Right ventricle myocardium superior (tissue), 1 donor: Measurements from ENCODE around the gene FAM120B. TPM values are rescaled to one million over a fixed set of nuclear protein-coding genes. Genes with fewer than 3 reads are reported as not detected.
"Not testable (repeated sequence)": the region's sequence is repeated elsewhere in the genome, so short reads cannot be mapped to it uniquely, and the experiment has no call there.

Experiments used
- ATAC-seq: fragments of 200-7000 bp; cut with Tn5 transposase; one replicate; pipeline ENCODE4 v1.9.1; 2020; ENCODE audit warnings: mild to moderate bottlenecking; ENCODE audit not compliant: poor library complexity
- DNase-seq: peaks from one replicate; pipeline ENCODE4 v3.0.0-alpha.2; 2020
- intact Hi-C: fragments of 100-400 bp; cut with DNase I; formaldehyde crosslinking; loops from one replicate; pipeline ENCODE4 v1.11.2; 2022
- long read RNA-seq: library from polyadenylated mRNA; unstranded; transcript quantifications from one replicate; pipeline ENCODE4 v2.0.0, GENCODE V29; 2021
- total RNA-seq: library from RNA; stranded (reverse); fragmentation: NEBNext Ultra II Directional; extraction: Animal tissue kit (Norgen Biotek cat#: 25700); gene quantifications from one replicate; pipeline ENCODE4 v1.2.1, GENCODE V29; 2021
- donor health status: DM: no; HTN: yes; CAD: no; lungs with severe emphysema.

Gene FAM120B, protein sequence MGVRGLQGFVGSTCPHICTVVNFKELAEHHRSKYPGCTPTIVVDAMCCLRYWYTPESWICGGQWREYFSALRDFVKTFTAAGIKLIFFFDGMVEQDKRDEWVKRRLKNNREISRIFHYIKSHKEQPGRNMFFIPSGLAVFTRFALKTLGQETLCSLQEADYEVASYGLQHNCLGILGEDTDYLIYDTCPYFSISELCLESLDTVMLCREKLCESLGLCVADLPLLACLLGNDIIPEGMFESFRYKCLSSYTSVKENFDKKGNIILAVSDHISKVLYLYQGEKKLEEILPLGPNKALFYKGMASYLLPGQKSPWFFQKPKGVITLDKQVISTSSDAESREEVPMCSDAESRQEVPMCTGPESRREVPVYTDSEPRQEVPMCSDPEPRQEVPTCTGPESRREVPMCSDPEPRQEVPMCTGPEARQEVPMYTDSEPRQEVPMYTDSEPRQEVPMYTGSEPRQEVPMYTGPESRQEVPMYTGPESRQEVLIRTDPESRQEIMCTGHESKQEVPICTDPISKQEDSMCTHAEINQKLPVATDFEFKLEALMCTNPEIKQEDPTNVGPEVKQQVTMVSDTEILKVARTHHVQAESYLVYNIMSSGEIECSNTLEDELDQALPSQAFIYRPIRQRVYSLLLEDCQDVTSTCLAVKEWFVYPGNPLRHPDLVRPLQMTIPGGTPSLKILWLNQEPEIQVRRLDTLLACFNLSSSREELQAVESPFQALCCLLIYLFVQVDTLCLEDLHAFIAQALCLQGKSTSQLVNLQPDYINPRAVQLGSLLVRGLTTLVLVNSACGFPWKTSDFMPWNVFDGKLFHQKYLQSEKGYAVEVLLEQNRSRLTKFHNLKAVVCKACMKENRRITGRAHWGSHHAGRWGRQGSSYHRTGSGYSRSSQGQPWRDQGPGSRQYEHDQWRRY
- 16.5 TPM for total RNA-seq
- long read RNA-seq, full-length matches to known transcripts, result 47 of 58 reads
- long read RNA-seq, partial matches to known transcripts, result 3 of 58 reads
- long read RNA-seq, other reads (novel, unspliced or antisense), result 8 of 58 reads

DNA sequence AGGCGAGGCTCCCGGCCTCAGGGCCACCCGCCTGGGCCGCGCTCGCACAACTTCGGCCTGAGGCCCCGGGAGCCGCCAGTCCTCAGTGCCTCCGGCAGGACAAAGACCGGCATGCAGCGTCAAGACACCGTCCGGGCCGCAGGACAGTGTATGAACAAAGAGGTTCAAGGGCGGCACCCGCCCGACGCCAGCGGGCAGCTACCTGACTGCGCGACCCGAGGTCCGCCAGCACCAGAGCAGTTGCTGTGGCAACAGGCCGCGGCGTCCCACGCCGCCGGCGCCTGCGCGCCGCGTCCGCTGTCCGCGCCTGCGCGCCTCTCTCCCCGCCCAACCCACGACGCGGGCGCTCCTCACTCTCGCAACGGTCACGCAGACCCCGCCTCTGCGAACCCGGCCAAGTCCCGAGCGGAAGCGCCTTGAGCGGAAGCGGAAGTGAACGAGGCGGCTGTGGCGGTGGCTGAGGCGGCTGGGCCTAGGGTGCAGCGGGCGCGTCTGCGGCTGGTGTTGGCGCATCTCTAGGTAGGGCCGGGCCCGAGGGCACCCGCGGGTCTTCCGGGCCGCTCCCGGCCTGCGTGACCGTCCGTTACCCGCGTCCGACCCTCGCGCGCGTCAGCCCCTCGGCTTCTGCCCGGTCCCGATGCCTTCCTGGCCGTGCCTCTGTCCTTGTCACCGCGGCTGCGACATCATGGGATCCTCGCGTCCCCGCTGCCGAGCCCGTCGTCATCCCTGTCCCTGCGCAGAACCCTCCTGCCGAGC, at the start of gene FAM120B:
Gene FAM120B (plus strand): TSS at position 435 of the 756 bp plus-strand sequence. CDS start 10,633 bp downstream, outside the sequence.
- peak; percentile 99 for DNase-seq
- peak; percentile 99 for ATAC-seq
- intact Hi-C loops, result no loop called here

DNA sequence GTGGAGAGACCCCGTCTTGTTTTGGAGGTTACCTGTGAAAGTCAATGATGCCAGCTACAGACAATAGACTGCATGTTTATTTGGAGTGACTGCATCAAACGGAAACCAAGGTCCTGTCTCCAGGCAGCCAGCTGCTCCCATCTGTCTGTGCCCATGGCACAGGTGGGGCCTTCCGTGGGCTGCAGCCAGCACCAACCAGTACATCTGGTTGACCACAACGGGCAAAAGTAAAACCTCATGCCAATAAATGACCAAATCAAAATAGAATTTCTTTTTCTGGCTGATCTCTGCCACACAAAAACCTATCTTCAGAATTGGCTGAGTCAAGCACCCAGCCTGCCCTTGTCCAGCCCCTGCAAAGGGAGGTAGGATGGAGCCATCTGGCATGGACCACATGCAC, 49.2 kb upstream of the FAM120B start:
- ATAC-seq (no peak), DNase-seq (no peak)
- intact Hi-C loops, result no loop called here

DNA sequence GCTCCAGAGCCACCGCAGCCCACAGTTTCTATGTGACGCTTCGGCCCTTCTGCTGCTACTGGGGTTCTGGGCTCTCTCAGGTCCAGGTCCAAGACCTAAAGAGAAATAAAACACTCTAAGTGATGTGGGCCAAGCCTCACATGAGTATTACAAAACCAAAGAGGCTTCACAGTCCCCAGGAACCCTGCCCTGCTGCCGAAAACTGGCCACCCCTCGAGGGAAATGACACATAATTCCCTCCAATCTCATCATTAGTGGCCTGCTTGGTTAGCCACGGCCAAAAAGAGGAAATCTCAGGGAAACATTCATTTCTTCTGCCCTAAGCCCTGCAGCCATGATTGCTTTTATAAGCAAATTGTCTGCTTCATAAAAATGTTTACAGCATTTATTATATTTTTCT, 48.2 kb upstream of the FAM120B start:
- DNase-seq, result no peak

DNA sequence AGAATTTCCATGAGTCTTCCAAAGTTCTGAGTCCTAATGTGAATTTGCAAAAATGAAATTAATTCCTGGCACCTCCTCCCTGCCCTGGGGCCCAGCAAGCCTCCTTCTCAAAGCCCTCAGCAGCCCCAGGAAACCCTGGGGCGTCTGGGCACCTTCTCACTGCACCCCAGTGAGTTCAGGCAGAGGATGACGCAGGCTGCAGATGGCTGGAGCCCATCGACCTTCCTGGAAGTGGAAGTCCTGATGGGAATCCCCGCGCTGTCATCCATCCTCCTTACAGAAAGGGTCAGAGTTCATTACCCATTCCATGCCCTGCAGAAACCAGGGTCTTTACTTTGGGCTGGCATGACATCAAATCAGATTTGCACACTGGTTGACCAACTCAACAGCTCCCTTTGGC, 47.3 kb upstream of the FAM120B start:
- DNase-seq, result no peak
- intact Hi-C loops, result no loop called here
- no peak for ATAC-seq

More for the DNA sequence above, 48.2 kb upstream of the FAM120B start:
- intact Hi-C loops, result no loop called here
- ATAC-seq, result peak; percentile 64

DNA sequence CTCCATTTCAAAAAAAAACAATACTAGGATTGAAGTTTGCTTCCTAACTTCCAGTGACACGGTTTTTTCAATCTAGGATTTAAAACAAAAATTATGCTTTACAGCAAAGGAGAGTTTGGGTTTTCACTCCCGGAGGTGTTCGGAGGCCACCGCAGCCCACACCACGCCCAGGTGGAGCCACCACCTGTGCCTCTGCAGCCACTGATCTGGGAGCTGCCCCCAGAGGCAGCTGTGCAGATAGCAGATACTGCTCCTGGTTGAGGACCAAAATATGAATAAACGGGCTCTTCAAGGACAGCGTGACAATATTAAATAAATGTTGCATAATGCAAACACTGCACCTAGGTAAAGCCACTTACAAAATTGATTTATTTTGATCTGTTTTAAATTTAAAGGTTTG, 45.9 kb upstream of the FAM120B start:
- ATAC-seq (no peak), DNase-seq (no peak)
- intact Hi-C loops, result no loop called here

DNA sequence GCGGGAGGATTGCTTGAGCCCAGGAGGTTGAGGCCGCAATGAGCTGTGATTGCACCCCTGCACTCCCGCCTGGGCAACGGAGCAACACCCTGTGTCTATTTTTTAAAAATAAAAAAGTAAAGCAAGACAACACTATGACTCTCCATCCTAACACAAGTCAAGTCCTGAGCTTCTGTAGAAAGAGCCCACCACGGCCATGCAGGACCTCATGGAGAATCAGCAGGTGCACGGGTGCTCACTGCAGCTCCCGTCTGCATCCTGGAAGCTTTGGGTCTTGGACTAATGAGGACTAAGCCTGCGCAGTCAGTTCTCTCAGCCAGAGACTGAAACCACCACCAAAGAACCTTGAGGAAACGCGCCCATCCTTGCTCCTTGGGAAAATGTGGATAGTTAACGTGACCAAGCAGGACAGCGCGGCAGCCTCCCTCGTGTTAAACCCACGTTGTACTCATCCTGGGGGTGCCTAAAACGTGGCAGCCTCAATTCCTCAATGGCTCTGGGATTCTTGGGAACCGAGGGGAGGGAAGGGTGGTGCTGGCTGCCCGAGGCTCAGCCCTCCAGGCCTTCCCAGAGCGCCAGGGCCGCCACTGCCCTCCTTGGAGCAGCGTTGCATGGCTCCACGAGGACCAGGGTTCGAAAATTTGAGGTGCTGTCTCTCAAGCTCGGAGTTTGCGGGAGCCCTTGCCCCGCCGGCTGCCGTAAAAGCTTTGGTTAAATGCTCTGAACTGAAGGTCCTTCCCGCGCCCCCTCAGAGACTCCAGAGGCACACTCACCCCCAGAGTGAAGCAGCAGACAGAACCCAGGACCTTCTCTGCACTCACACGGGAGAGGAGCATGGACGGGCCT, 44.7 kb upstream of the FAM120B start:
- ATAC-seq, result no peak
- DNase-seq, result no peak
- intact Hi-C loops, result no loop called here

DNA sequence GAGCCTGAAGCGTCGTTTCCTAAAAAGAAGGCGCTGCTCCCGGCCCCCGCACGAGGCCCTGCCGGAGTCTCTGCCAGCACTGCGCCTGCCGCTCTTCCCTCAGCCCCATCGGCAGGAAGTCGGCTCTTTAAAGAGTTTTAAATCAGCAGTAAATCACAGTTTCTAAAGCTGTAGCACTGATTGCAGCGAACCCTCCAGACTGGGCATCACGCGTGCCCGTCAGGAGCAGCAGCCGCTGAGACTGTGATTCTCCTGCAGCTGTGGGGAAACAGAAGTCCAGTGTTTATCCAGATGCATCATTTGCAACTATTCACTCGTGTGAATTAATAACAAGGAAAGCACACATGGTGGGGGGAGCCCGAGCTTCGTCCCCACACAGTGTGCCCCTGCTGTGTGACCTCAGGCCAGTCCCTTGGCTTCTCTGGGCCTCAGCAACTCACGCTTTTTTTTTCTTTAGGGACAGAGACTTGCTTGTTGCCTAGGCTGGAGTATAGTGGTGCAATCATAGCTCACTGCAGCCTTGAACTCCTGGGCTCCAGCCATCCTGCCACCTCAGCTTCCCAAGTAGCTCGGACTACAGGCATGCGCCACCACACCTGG, 44.0 kb upstream of the FAM120B start:
- intact Hi-C loops, result no loop called here
- ATAC-seq (no peak), DNase-seq (no peak)

DNA sequence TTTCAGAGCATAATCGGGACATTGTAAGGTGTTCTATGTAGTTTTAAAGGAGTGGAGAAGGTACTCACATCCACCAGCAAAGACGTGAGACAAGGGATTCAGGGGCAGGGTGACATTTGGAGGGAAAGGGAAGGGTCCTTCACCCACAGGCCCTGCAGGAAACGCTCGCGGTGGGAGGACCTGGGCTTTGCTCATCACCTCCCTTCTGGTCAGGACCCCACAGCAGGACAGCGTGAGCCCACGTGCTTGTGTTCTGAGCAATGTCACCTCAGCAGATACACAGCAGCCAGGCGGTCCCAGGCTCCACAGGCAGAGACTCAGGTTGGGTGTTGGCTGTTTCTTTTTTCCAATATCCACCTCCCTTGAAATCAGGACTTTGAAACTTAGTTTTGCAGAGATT, 43.1 kb upstream of the FAM120B start:
- intact Hi-C loops, result no loop called here
- no peak for DNase-seq

DNA sequence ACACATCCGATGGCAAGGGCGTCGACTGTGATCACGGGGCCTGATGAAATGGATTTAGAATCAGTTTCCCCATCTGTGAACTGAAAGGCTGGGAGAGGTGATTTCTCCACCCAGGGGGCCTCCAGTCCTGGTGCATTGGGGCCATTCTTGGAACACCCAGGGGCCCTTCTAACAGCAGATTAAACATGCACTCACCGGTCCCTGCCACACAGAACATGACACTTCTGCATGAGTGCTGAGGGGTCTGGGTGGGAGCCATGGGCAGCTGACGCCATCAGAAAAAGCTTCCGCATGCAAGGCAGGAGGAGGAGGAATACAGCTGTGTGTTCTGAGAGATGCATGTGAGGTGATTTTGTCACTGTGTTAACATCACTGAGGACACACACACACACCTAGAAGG, 42.5 kb upstream of the FAM120B start:
- no peak for DNase-seq
- ATAC-seq, result no peak
- intact Hi-C loops, result no loop called here

More for the DNA sequence above, 43.1 kb upstream of the FAM120B start:
- no peak for ATAC-seq

DNA sequence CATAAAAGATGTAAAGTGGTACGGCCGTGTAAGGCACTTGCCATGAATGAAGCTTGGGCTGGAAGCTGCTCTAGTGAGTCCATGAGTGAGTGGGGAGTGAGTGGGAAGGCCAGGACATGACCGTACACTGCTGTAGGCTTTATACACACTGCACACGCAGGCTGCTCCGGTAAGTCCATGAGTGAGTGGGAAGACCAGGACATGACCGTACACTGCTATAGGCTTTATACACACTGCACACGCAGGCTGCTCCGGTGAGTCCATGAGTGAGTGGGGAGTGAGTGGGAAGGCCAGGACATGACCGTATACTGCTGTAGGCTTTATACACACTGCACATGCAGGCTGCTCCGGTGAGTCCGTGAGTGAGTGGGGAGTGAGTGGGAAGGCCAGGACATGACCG, 41.9 kb upstream of the FAM120B start:
- DNase-seq, ATAC-seq, intact Hi-C loops: not testable (repeated sequence)

DNA sequence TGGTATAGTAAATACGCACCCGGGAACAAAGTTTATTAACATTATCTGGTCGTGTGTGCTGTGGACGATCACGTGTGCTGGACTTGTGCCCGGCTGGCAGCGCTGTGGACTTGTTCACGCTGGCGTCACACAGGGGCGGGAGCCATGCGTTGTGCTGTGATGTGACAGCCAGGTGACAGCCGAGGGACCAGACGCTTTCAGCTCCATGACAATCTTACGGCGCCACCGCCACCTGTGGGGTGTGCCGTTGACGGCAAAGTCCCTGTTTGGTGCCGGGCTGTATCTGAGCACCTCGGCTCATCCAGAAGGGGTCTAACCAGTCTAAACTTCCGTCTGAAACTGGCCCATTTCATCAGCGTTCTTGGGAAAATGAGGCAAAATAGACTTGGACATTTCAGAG, 40.9 kb upstream of the FAM120B start:
- DNase-seq (peak; percentile 88), ATAC-seq (peak; percentile 89)
- intact Hi-C loops, result no loop called here

DNA sequence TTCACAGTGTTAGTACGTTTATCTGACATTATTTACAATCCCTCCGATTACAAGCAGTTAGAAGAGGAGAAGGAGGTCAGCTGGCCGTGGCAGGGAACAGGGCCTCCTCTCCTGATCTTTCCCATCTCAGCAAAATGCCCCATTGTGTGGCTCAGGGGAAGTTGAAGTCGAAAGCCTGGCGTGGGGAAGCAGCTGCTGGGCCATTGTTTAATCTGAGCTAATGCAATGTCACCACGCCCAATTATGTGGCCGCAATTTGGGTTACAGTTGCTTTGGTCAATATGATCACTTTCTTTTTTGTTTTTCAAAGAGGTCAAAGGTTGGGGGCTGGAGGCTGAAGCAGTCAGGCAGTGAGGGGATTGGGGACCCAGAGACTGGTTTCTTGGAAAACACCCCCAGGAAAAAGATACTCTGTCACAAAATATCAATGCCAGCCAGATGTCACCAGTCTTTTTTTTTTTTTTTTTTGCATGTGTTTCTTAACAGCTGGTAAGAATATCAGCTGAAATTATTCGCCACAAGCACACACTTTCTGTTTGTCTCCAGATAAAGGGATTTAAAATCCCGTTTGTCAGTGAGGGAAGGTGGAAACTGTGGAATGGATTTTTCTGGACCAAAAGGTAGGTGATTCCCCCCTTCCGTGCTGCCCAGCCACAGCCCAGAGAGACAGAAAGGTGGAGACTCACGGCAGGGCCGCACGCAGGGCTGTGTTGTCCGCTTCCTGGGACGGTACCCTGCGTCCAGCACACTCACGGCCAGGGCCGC, 40.3 kb upstream of the FAM120B start:
- peak; percentile 68 for ATAC-seq
- intact Hi-C loops, result no loop called here
- DNase-seq, result peak; percentile 70

DNA sequence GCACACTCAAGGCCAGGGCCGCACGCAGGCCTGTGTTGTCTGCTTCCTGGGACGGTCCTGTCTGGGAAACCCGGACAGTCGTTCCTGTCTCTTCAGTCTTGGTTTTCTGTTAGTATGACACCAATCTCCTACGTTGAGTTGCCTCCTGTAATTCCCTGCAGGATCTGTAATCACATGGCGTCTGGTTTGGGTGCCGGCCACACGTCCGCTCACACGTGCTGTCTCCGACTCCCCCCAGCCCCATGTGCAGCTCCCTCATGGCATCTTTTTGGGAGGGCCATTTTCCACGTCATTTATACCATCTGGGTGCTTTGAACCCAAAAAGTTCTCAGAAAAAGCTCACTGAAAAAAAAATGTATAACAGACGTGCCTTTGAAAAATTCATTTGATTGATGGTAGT, 38.9 kb upstream of the FAM120B start:
- peak; percentile 17 for DNase-seq
- intact Hi-C loops, result no loop called here
- ATAC-seq, result no peak

DNA sequence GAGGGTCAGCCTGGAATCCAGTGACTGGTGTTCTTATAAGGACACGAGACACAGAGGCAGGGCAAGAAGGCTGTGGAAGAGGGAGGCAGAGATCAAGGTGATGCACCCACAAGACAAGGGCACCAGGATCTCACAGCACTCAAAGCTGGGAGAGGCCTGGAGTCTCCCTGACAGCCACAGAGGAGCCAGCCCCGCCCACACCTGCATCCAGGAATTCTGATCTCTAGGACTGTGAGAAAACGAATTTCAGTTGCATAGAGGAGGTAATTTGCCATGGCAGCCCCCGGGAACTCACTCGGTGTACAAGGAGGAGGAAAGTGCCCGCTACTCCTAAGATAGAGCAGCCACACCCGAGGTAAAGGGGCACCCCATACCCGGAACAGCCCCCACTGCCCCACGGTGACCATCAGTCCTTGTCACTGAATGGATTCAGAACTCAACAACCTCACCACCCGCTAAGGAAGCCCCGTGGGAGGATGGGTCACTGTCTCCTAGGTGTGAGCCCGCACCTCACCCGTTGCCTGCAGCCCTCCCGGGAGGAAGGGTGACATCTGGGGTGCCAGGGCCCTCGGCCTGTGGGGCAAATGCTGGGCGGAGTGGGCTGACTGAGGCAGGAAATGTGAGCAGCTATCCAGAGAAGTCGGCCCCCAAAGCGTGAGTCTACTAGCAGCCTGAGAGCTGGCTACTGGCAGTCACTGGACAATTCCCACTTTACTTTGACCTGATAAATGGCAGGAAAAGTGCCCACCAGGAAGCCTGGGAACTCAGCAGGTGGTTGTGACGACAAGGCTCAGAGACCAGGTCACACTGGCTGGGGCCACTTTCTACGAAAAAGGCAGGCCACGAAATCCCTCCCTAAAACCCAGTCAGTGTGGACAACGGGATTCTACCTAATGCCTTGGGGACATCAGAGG, 38.1 kb upstream of the FAM120B start:
- intact Hi-C loops, result no loop called here
- ATAC-seq (no peak), DNase-seq (no peak)

DNA sequence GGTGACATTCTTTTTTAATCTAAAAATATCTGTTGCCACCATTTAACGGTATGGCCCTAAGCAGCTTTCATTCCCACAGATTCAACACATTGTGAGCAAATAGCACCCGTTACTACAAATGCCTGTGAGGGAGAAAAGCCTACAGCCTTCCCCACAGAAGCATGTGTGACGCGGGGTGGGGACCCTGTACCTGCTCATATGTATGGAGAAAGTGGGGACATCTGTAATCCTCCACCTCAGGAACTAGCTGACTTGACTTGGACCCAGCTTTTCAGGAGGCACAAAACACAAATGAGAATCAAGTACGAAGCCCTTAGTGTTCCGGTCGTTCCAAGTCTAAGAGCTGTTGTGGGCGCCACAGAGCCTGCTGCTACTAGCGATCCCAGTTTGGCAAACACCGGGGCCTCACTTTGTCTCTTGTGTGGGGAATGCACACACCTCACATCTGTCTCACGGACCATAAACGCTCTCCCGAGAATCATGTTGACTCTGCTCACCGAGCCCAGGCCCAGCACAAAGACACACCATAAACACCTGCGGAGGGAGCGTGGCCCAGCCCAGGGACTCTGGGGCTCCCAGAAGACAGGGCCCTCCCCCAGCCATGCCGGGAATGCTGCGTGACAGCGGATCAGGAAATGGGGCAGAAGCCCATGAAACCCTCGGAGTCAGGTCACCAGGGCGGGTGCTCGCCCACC, 37.3 kb upstream of the FAM120B start:
- intact Hi-C loops, result no loop called here
- no peak for DNase-seq
- no peak for ATAC-seq
